HL-60 (cell line): ENCODE results near the gene DHRSX.
"Not testable (repeated sequence)": the region's sequence is repeated elsewhere in the genome, so short reads cannot be mapped to it uniquely, and the experiment has no call there.

Experiments
- DNase-seq, 2 experiments: peaks; one replicate each; pipeline ENCODE4 v3.0.0-alpha.2; 2010 to 2020; ENCODE audit warnings: low read depth in 1 of 2, low spot score in 1 of 2
- H3K27ac ChIP-seq: fragments of 250-450 bp; sonication (Bioruptor Pico); replicated peaks from 2 replicates; pipeline ENCODE4 v1.5.1; 2020; ENCODE audit warnings: mild to moderate bottlenecking, moderate library complexity
- H3K27me3 ChIP-seq: fragments of 250-450 bp; sonication (Bioruptor Pico); 2 replicates; pipeline ENCODE4 v1.5.1; 2021; ENCODE audit warnings: mild to moderate bottlenecking, moderate library complexity; ENCODE audit not compliant: insufficient read depth, poor library complexity, severe bottlenecking
- H3K4me3 ChIP-seq: replicated peaks from 2 replicates; pipeline ENCODE4 v1.5.1; 2011; ENCODE audit warnings: mild to moderate bottlenecking, control low read depth, low read length; ENCODE audit not compliant: insufficient read depth
- GABPA ChIP-seq: IDR thresholded peaks from 2 replicates; pipeline ENCODE4 v1.6.1; 2012; ENCODE audit warnings: low read depth
- POLR2AphosphoS5 ChIP-seq: IDR thresholded peaks from 2 replicates; pipeline ENCODE4 v1.6.1; 2012; ENCODE audit warnings: low read depth
- SPI1 ChIP-seq: IDR thresholded peaks from 2 replicates; pipeline ENCODE4 v1.6.1; 2012; ENCODE audit warnings: low read depth, mild to moderate bottlenecking, borderline replicate concordance
- TF ChIP-seq, protein P1 (sequence below): IDR thresholded peaks from 2 replicates; pipeline ENCODE4 v1.6.1; 2012; ENCODE audit warnings: low read depth; ENCODE audit not compliant: insufficient replicate concordance
- TF ChIP-seq, protein P2 (sequence below): IDR thresholded peaks from one replicate; pipeline ENCODE4 v1.5.1; 2011; ENCODE audit warnings: low read length, control low read depth, inconsistent platforms; ENCODE audit not compliant: insufficient read depth

DHRSX gene

GRCh38 chrX:2478546-2479419 lies 22.0 kb downstream of the DHRSX start:
- TF ChIP-seq SPI1 (no peak), GABPA (no peak), POLR2AphosphoS5 (no peak)
- TF ChIP-seq, protein P1, sequence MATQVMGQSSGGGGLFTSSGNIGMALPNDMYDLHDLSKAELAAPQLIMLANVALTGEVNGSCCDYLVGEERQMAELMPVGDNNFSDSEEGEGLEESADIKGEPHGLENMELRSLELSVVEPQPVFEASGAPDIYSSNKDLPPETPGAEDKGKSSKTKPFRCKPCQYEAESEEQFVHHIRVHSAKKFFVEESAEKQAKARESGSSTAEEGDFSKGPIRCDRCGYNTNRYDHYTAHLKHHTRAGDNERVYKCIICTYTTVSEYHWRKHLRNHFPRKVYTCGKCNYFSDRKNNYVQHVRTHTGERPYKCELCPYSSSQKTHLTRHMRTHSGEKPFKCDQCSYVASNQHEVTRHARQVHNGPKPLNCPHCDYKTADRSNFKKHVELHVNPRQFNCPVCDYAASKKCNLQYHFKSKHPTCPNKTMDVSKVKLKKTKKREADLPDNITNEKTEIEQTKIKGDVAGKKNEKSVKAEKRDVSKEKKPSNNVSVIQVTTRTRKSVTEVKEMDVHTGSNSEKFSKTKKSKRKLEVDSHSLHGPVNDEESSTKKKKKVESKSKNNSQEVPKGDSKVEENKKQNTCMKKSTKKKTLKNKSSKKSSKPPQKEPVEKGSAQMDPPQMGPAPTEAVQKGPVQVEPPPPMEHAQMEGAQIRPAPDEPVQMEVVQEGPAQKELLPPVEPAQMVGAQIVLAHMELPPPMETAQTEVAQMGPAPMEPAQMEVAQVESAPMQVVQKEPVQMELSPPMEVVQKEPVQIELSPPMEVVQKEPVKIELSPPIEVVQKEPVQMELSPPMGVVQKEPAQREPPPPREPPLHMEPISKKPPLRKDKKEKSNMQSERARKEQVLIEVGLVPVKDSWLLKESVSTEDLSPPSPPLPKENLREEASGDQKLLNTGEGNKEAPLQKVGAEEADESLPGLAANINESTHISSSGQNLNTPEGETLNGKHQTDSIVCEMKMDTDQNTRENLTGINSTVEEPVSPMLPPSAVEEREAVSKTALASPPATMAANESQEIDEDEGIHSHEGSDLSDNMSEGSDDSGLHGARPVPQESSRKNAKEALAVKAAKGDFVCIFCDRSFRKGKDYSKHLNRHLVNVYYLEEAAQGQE: no peak
- TF ChIP-seq, protein P2, sequence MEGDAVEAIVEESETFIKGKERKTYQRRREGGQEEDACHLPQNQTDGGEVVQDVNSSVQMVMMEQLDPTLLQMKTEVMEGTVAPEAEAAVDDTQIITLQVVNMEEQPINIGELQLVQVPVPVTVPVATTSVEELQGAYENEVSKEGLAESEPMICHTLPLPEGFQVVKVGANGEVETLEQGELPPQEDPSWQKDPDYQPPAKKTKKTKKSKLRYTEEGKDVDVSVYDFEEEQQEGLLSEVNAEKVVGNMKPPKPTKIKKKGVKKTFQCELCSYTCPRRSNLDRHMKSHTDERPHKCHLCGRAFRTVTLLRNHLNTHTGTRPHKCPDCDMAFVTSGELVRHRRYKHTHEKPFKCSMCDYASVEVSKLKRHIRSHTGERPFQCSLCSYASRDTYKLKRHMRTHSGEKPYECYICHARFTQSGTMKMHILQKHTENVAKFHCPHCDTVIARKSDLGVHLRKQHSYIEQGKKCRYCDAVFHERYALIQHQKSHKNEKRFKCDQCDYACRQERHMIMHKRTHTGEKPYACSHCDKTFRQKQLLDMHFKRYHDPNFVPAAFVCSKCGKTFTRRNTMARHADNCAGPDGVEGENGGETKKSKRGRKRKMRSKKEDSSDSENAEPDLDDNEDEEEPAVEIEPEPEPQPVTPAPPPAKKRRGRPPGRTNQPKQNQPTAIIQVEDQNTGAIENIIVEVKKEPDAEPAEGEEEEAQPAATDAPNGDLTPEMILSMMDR: no peak
- Histone ChIP-seq H3K4me3 (no peak overlapping the region), H3K27me3 (no peaks in the 10 kb centered on the region), H3K27ac (no peak overlapping the region)
- no peak for DNase-seq

DNA sequence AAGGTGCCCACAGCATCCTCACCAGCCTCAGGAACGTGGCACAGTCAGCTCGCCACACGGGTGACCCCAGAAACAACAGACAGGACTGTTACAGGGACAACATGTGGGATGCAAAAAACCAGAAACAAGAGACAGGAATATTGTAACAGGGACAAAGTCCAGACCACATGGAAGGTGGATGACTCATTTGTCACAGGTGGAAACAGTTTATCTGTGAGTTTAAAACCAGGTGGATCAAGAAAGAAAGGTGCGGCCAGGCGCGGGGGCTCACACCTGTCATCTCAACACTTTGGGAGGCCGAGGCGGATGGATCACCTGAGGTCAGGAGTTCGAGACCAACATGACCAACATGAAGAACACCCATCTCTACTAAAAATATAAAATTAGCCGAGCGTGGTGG lies 23.5 kb downstream of the DHRSX start:
- H3K4me3 ChIP-seq, DNase-seq, H3K27me3 ChIP-seq, H3K27ac ChIP-seq: not testable (repeated sequence)

DNA sequence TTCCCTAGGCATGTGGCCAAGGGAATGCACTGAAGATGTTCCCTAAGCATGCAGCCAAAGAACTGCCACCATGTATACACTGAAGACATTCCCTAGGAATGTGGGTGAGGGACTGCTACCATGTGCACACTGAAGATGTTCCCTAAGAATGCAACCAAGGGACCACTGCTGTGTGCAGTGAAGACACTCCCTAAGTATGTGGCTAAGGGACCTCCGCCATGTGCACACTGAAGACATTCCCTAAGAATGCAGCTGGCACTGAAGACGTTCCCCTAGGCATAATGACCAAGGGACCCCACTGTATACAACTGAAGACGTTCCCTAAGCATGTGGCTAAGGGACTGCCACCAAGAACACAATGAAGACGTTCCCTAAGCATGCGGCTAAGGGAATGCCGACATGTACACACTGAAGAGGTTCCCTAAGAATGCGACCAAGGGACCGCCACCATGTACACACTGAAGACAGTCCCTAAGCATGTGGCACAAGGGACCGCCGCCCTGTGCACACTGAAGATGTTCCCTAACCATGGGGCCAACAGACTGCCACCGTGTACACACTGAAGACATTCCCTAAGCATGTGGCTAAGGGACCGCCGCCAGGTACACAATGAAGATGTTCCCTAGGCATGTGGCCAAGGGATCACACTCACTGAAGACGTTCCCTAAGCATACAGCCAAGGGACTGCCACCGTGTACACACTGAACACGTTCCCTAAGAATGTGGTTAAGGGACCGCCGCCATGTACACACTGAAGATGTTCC lies 25.6 kb downstream of the DHRSX start:
- no peak for DNase-seq
- H3K27me3 ChIP-seq: no peaks in the 10 kb centered on the region
- TF ChIP-seq SPI1: no peak
- no peak for TF ChIP-seq GABPA
- TF ChIP-seq, protein P2: no peak
- TF ChIP-seq POLR2AphosphoS5: no peak
- TF ChIP-seq, protein P1: no peak
- no peak overlapping the region for H3K27ac ChIP-seq
- no peak overlapping the region for H3K4me3 ChIP-seq

DNA sequence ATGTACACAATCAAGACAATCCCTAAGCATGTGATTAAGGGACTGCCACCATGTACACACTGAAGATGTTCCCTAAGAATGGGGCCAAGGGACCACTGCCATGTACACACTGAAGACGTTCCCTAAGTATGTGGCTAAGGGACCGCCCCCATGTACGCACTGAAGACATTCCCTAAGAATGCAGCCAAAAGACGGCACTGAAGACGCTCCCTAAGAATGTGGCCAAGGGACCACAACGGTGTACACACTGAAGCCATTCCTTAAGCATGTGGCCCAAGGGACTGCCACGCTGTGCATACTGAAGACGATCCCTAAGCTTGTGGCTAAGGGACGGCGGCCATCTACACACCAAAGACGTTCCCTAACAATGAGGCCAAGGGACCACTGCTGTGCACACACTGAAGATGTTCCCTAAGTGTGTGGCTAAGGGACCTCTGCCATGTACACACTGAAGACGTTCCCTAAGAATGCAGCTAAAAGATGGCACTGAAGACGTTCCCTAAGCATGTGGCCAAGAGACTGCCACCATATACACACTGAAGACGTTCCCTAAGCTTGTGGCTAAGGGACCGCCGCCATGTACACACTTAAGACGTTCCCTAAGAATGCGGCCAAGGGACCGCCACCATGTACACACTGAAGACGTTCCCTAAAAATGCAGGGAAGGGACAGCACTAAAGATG lies 26.4 kb downstream of the DHRSX start:
- Histone ChIP-seq H3K27ac (no peak overlapping the region), H3K4me3 (no peak overlapping the region), H3K27me3 (no peaks in the 10 kb centered on the region)
- TF ChIP-seq SPI1 (no peak), POLR2AphosphoS5 (no peak), GABPA (no peak)
- TF ChIP-seq, protein P2: no peak
- TF ChIP-seq, protein P1: no peak
- no peak for DNase-seq

DNA sequence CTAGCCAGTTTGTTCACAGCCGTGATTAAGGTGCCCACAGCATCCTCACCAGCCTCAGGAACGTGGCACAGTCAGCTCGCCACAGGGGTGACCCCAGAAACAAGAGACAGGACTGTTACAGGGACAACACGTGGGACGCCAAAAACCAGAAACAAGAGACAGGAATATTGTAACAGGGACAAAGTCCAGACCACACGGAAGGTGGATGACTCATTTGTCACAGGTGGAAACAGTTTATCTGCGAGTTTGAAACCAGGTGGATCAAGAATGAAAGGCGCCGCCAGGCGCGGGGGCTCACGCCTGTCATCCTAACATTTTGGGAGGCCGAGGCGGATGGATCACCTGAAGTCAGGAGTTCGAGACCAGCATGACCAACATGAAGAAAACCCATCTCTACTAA lies 27.7 kb downstream of the DHRSX start:
- DNase-seq, H3K4me3 ChIP-seq, H3K27me3 ChIP-seq: not testable (repeated sequence)

More for the DNA sequence above, 27.7 kb downstream of the DHRSX start:
- not testable (repeated sequence) for H3K27ac ChIP-seq
